Adrenal gland (tissue), 5 donors: ENCODE results near the gene TTLL5.

Source experiments
- POLR2A ChIP-seq, 2 donors: fragments of 450-650 bp; IDR thresholded peaks; one replicate each; pipeline ENCODE4 v1.6.1; 2017; ENCODE audit warnings: antibody characterized with exemption in 2 of 2, mild to moderate bottlenecking in 2 of 2, moderate library complexity in 1 of 2
- TF ChIP-seq, protein P1 (sequence below), 6 experiments: fragments of 450-650 bp in 4 of 6; fragments of 200-600 bp in 2 of 6; sonication (generic) in 1 of 6; IDR thresholded peaks; 1 replicate in 5 of 6; 2 replicates in 1 of 6; pipeline versions ENCODE4 v1.5.1 to v1.8.0; 2016 to 2021; ENCODE audit warnings: antibody characterized with exemption in 6 of 6, mild to moderate bottlenecking in 2 of 6, moderate library complexity in 1 of 6
- donor health status: DM: no; HTN: no; CAD: no.

DNA sequence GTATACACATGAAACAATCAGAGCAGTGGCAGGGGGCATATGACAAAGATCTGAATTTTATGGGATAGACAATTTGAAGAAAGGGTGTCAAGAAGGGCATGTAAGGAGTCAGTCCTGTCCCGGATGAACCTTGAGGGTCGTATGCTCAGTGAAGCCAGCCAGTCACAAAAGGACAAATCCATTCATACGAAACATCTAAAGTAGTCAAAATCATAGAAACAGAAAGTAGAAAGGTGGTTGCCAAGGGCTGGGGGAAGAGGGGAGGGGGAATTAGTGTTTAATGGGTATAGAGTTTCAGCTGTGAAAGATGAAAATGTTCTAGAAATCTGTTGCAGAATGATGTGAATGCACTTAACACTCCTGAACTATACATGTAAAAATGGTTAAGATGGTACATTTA is 163.3 kb downstream of the TTLL5 start:
- TF ChIP-seq, protein P1, sequence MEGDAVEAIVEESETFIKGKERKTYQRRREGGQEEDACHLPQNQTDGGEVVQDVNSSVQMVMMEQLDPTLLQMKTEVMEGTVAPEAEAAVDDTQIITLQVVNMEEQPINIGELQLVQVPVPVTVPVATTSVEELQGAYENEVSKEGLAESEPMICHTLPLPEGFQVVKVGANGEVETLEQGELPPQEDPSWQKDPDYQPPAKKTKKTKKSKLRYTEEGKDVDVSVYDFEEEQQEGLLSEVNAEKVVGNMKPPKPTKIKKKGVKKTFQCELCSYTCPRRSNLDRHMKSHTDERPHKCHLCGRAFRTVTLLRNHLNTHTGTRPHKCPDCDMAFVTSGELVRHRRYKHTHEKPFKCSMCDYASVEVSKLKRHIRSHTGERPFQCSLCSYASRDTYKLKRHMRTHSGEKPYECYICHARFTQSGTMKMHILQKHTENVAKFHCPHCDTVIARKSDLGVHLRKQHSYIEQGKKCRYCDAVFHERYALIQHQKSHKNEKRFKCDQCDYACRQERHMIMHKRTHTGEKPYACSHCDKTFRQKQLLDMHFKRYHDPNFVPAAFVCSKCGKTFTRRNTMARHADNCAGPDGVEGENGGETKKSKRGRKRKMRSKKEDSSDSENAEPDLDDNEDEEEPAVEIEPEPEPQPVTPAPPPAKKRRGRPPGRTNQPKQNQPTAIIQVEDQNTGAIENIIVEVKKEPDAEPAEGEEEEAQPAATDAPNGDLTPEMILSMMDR (IDR thresholded peaks at IDR 0.05): no peak
- TF ChIP-seq POLR2A (IDR thresholded peaks at IDR 0.05): no peak
